ENCODE data around the gene TMEFF2. TPM values are rescaled to one million over a fixed set of nuclear protein-coding genes. Genes with fewer than 3 reads are reported as not detected.

TMEFF2 gene
- total and polyA plus RNA-seq, 2 of the 8 experiments (the other 6 are each of a cell fraction or from before 2014, with no cell fraction given), result 0.91 to 3.7 TPM

GRCh38 chr2:192159736-192160135 is 35.0 kb downstream of the TMEFF2 start (continued):
- TF ChIP-seq CHD7 (IDR thresholded peaks at IDR 0.05; ENCODE audit: insufficient replicate concordance, low read length) (no peak), CTCF (IDR thresholded peaks at IDR 0.05; ENCODE audit: control extremely low read depth in 1 of 3, insufficient read depth in 1 of 3, low read depth in 1 of 3, low read length in 3 of 3) (no peak)

Data from H1 (cell line).